ENCODE data around the gene JAKMIP3.

DNA sequence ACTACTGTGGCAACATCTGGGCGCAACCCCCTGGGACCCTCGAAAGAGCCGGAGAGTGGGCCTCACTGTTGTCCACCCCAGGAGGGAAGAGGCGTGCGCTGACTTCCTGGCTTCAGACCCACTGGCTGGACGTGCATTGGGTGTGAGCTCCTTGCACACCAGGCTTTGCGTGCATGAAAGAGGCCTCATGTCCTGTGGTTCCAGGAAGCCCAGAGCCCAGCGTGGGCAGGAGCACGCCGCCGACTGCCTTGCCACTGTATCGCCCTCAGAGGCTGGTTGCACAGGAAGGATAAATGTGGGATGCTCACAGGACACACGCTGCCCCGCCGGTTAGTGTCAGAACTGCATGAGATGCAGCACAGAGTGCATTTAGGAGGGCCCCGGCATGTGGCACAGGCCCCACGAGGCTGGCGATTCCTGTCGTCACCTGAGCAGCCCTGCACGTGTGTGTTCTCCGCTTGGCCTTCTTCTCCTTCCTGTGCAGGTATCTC, 8.5 kb upstream of the JAKMIP3 start:
- TF ChIP-seq CTCF (IDR thresholded peaks at IDR 0.05; ENCODE audit: low read depth, low read length), result no peak
- no peak for TF ChIP-seq EZH2phosphoT487 (IDR thresholded peaks at IDR 0.05; ENCODE audit: low read depth)
